ENCODE results near the gene TTC19.

DNA sequence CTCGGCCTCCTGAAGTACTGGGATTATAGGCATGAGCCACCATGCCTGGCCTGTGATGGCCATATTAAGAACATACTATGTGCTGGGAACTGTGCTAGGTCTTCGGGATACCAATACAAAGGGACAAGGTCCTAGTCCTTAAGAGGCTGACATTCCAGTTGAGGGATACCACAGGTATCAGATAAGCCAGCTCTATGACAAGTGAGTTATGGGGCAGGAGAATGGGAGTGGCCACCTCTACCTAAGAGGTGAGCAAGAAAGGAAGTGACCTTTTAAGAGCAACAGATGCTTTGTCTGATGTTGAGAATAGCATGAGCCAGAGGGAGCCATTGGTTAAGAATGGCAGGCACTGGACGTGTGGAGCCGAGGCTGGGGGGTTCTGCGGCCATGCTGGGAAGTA is 27.7 kb upstream of the TTC19 start:
- TF ChIP-seq, protein P1, sequence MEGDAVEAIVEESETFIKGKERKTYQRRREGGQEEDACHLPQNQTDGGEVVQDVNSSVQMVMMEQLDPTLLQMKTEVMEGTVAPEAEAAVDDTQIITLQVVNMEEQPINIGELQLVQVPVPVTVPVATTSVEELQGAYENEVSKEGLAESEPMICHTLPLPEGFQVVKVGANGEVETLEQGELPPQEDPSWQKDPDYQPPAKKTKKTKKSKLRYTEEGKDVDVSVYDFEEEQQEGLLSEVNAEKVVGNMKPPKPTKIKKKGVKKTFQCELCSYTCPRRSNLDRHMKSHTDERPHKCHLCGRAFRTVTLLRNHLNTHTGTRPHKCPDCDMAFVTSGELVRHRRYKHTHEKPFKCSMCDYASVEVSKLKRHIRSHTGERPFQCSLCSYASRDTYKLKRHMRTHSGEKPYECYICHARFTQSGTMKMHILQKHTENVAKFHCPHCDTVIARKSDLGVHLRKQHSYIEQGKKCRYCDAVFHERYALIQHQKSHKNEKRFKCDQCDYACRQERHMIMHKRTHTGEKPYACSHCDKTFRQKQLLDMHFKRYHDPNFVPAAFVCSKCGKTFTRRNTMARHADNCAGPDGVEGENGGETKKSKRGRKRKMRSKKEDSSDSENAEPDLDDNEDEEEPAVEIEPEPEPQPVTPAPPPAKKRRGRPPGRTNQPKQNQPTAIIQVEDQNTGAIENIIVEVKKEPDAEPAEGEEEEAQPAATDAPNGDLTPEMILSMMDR (IDR thresholded peaks at IDR 0.05), result no peak
- TF ChIP-seq POLR2A (IDR thresholded peaks at IDR 0.05), result no peak

All from body of pancreas (tissue), 4 donors.